ENCODE data around the gene RAB35. TPM values are rescaled to one million over a fixed set of nuclear protein-coding genes. Genes with fewer than 3 reads are reported as not detected.

The RAB35 gene
- total and polyA plus RNA-seq, 9 of the 15 experiments (the other 6 are each of a cell fraction or from before 2014, with no cell fraction given), result 0.65 to 76.3 (median 38.9) TPM

DNA sequence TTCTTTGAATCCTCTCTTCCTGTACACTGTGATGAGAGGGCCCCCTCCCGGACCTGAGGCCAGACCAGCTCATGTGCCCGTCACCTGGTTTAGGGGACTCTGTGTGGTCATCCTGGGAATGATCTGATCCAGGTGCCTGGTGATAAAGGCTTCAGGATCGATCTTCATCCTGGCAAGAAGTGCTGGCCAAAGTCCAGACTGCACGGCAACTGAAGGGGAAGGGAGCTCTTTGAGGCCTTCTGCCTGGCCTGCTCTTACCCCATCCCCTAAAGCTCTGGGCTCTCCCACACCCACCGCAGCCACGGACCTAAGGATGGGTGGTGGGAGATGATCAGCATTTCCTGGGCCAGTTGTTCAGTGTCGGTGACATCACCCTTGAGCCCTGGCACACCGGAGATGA, 46.2 kb upstream of the RAB35 start:
- no peaks in the 10 kb centered on the region for H3K79me2 ChIP-seq (ENCODE audit: control insufficient read depth, insufficient read depth, low read length)
- H3K4me1 ChIP-seq (replicated peaks in 1 of 2; ENCODE audit: control insufficient read depth in 2 of 2, insufficient read depth in 2 of 2, low read length in 2 of 2), result no peaks in the 10 kb centered on the region
- no peak overlapping the region for H3K27ac ChIP-seq (ENCODE audit: extremely low read depth, low read depth, low read length)
- in situ Hi-C loops (cut with MboI) (no loop called here), intact Hi-C loops (cut with micrococcal nuclease) (no loop called here)
- H3K9me1 ChIP-seq (ENCODE audit: control insufficient read depth, insufficient read depth, low read length), result no peaks in the 10 kb centered on the region
- peaks cover 12% of the 10 kb centered on the region; the same call in 1 of the 2 replicates for H4K20me1 ChIP-seq (replicated peaks; ENCODE audit: control insufficient read depth, insufficient read depth, low read length)
- peaks cover 87% of the 10 kb centered on the region; the same call in 2 of the 3 replicates for H3K36me3 ChIP-seq (ENCODE audit: control insufficient read depth, insufficient read depth, low read length)
- H2AFZ ChIP-seq (ENCODE audit: low read depth, low read length), result no peak overlapping the region
- ATAC-seq (no peak), DNase-seq (ENCODE audit: extremely low read depth in 1 of 4, low spot score in 3 of 4) (no peak), FAIRE-seq (no peak)
- TF ChIP-seq SMARCA5 (IDR thresholded peaks at IDR 0.05) (no peak), HNRNPUL1 (IDR thresholded peaks at IDR 0.05; ENCODE audit: low read length) (no peak), IRF2 (CRISPR knock-in tag; IDR thresholded peaks at IDR 0.05) (no peak), ZNF143 (CRISPR knock-in tag; IDR thresholded peaks at IDR 0.05) (0 out of 2 replicates have a peak, but pooled peaks have one; percentile 15)
- no peak overlapping the region for H3K4me2 ChIP-seq (ENCODE audit: insufficient read depth, low read length)
- no peaks in the 10 kb centered on the region for H3K9me3 ChIP-seq (replicated peaks; ENCODE audit: control insufficient read depth, insufficient read depth, low read depth, low read length)
- ChIA-PET CTCF (ENCODE audit: low intra/inter-chr PET ratio) (no interaction called here), POLR2A (interaction anchor here (0.8 to 4.7 kb wide), 8 partner anchors 10 to 40 kb away, joined by 3 to 31 read pairs (median 4); partner anchors contain the start of gene RPLP0)
- no peaks in the 10 kb centered on the region for H3K27me3 ChIP-seq (ENCODE audit: control insufficient read depth in 2 of 2, insufficient read depth in 2 of 2, low read length in 2 of 2)
- BruUV-seq (replicated peaks), result no TSS peak
- no peak overlapping the region for H3K4me3 ChIP-seq
- WGBS (ENCODE audit: insufficient coverage, low coverage, missing lambda C conversion rate), result 90% methylated on average over 8 of the region's 8 CpGs
- peak overlapping the region in 1 of 2 experiments; percentile 19; a peak in 1 of 4 replicates for H3K9ac ChIP-seq (ENCODE audit: insufficient read depth in 1 of 2, low read depth in 2 of 2, low read length in 2 of 2)

DNA sequence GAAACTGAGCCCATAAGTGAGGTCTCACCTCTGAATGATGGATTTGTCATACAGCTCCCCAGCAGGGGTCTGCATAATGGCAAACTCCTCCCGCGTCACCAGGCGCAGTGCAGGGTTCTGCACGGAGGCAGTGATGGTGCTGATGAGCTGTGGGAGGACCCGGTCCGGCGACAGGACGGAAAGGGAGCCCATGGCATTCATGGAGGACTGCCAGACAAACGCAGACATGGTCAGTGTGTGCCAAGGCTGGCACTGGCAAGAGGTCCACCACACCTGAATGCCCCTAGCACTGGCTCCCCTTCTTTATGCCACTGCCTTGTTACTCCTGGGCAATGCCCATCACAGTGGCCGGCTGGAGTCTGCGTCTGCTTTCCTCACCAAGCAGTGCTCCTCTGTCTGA, 45.3 kb upstream of the RAB35 start:
- ChIA-PET CTCF (ENCODE audit: low intra/inter-chr PET ratio) (no interaction called here), POLR2A (interaction anchor here (0.6 to 4.7 kb wide), 7 partner anchors 8 to 44 kb away, joined by 3 to 31 read pairs (median 3); no protein-coding TSS in a partner anchor)
- no peaks in the 10 kb centered on the region for H3K9me1 ChIP-seq (ENCODE audit: control insufficient read depth, insufficient read depth, low read length)
- no peak overlapping the region for H3K9ac ChIP-seq (ENCODE audit: insufficient read depth in 1 of 2, low read depth in 2 of 2, low read length in 2 of 2)
- intact Hi-C loops (cut with micrococcal nuclease), result no loop called here
- no peaks in the 10 kb centered on the region for H3K4me1 ChIP-seq (replicated peaks in 1 of 2; ENCODE audit: control insufficient read depth in 2 of 2, insufficient read depth in 2 of 2, low read length in 2 of 2)
- FAIRE-seq (no peak), DNase-seq (ENCODE audit: extremely low read depth in 1 of 4, low spot score in 3 of 4) (no peak), ATAC-seq (no peak)
- no peak overlapping the region for H2AFZ ChIP-seq (ENCODE audit: low read depth, low read length)
- no peak overlapping the region for H3K4me3 ChIP-seq
- 94% methylated on average over 11 of the region's 11 CpGs for WGBS (ENCODE audit: insufficient coverage, low coverage, missing lambda C conversion rate)
- in situ Hi-C loops (cut with MboI), result no loop called here
- peaks cover 87% of the 10 kb centered on the region; the same call in 2 of the 3 replicates for H3K36me3 ChIP-seq (ENCODE audit: control insufficient read depth, insufficient read depth, low read length)
- no peak overlapping the region for H3K4me2 ChIP-seq (ENCODE audit: insufficient read depth, low read length)
- peaks cover 12% of the 10 kb centered on the region; the same call in 1 of the 2 replicates for H4K20me1 ChIP-seq (replicated peaks; ENCODE audit: control insufficient read depth, insufficient read depth, low read length)
- no peak overlapping the region for H3K27ac ChIP-seq (ENCODE audit: extremely low read depth, low read depth, low read length)
- H3K27me3 ChIP-seq (ENCODE audit: control insufficient read depth in 2 of 2, insufficient read depth in 2 of 2, low read length in 2 of 2), result no peaks in the 10 kb centered on the region
- no TSS peak for BruUV-seq (replicated peaks)
- H3K79me2 ChIP-seq (ENCODE audit: control insufficient read depth, insufficient read depth, low read length), result no peaks in the 10 kb centered on the region
- no peaks in the 10 kb centered on the region for H3K9me3 ChIP-seq (replicated peaks; ENCODE audit: control insufficient read depth, insufficient read depth, low read depth, low read length)
- TF ChIP-seq ZNF75A (CRISPR knock-in tag; IDR thresholded peaks at IDR 0.05) (no peak), ZKSCAN8 (CRISPR knock-in tag; IDR thresholded peaks at IDR 0.05) (no peak), SETDB1 (IDR thresholded peaks at IDR 0.05; ENCODE audit: low read length) (no peak), POLR2AphosphoS5 (IDR thresholded peaks at IDR 0.05; ENCODE audit: control insufficient read depth, insufficient read depth, low read depth, low read length) (peak; percentile 1; the same call in 1 of the 2 replicates), SRSF7 (optimal IDR thresholded peaks at IDR 0.05; ENCODE audit: low read depth, low read length) (no peak), FOS (IDR thresholded peaks at IDR 0.05; ENCODE audit: extremely low read depth, insufficient read length) (no peak), BRCA1 (IDR thresholded peaks at IDR 0.05) (no peak), BRCA1 (CRISPR knock-in tag; IDR thresholded peaks at IDR 0.05) (no peak)
- TF ChIP-seq, protein P1, sequence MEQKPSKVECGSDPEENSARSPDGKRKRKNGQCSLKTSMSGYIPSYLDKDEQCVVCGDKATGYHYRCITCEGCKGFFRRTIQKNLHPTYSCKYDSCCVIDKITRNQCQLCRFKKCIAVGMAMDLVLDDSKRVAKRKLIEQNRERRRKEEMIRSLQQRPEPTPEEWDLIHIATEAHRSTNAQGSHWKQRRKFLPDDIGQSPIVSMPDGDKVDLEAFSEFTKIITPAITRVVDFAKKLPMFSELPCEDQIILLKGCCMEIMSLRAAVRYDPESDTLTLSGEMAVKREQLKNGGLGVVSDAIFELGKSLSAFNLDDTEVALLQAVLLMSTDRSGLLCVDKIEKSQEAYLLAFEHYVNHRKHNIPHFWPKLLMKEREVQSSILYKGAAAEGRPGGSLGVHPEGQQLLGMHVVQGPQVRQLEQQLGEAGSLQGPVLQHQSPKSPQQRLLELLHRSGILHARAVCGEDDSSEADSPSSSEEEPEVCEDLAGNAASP (IDR thresholded peaks at IDR 0.05), result no peak
- TF ChIP-seq, protein P2, sequence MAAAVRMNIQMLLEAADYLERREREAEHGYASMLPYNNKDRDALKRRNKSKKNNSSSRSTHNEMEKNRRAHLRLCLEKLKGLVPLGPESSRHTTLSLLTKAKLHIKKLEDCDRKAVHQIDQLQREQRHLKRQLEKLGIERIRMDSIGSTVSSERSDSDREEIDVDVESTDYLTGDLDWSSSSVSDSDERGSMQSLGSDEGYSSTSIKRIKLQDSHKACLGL (CRISPR knock-in tag; IDR thresholded peaks at IDR 0.05; ENCODE audit: borderline replicate concordance, poor library complexity, severe bottlenecking), result no peak
- TF ChIP-seq, protein P3, sequence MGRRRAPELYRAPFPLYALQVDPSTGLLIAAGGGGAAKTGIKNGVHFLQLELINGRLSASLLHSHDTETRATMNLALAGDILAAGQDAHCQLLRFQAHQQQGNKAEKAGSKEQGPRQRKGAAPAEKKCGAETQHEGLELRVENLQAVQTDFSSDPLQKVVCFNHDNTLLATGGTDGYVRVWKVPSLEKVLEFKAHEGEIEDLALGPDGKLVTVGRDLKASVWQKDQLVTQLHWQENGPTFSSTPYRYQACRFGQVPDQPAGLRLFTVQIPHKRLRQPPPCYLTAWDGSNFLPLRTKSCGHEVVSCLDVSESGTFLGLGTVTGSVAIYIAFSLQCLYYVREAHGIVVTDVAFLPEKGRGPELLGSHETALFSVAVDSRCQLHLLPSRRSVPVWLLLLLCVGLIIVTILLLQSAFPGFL (CRISPR knock-in tag; IDR thresholded peaks at IDR 0.05), result no peak
